Measurements from ENCODE around the gene METRN.

Gene METRN

GRCh38 chr16:711084-711483, 3.8 kb upstream of the METRN start:
- no peak for DNase-seq

- peak; percentile 75 for DNase-seq
Measured at GRCh38 chr16:711548-712320, 3.2 kb upstream of the METRN start.

GRCh38 chr16:712740-713250, 2.1 kb upstream of the METRN start:
- peak; percentile 31 for DNase-seq

- DNase-seq, result no peak
Measured at GRCh38 chr16:714079-714478, 839 bp upstream of the METRN start.

GRCh38 chr16:715477-716199, 720 bp downstream of the METRN start:
- DNase-seq, result no peak

GRCh38 chr16:716200-716568, 1.3 kb downstream of the METRN start:
- no peak for DNase-seq

GRCh38 chr16:716768-717325, 1.9 kb downstream of the METRN start:
- DNase-seq, result no peak

- DNase-seq, result no peak
Measured at GRCh38 chr16:717450-718245, 2.7 kb downstream of the METRN start.

- DNase-seq, result no peak
Measured at GRCh38 chr16:718389-718788, 3.5 kb downstream of the METRN start.

GRCh38 chr16:718922-719321, 4.0 kb downstream of the METRN start:
- no peak for DNase-seq

GRCh38 chr16:719815-720446, 5.0 kb downstream of the METRN start:
- DNase-seq, result no peak

- DNase-seq, result no peak
Measured at GRCh38 chr16:720447-720989, 5.6 kb downstream of the METRN start.

GRCh38 chr16:720990-721764, 6.3 kb downstream of the METRN start, which contains the start of gene ANTKMT:
ANTKMT (plus strand) TSS chr16:721146; CDS start chr16:721275, 129 bp downstream.
- peak; percentile 84 for DNase-seq

- DNase-seq, result no peak
Measured at GRCh38 chr16:721765-722540, 7.0 kb downstream of the METRN start.

GRCh38 chr16:722835-723633, 8.1 kb downstream of the METRN start:
- no peak for DNase-seq

- DNase-seq, result no peak
Measured at GRCh38 chr16:723695-724094, 8.8 kb downstream of the METRN start.

GRCh38 chr16:724188-725040, 9.5 kb downstream of the METRN start:
- DNase-seq, result no peak

GRCh38 chr16:725041-725376, 10.1 kb downstream of the METRN start:
- no peak for DNase-seq

All from CD4-positive, alpha-beta T cell treated with Interferon gamma for 1 hour (primary cell).